ENCODE results near the gene INF2.

INF2 gene

DNA sequence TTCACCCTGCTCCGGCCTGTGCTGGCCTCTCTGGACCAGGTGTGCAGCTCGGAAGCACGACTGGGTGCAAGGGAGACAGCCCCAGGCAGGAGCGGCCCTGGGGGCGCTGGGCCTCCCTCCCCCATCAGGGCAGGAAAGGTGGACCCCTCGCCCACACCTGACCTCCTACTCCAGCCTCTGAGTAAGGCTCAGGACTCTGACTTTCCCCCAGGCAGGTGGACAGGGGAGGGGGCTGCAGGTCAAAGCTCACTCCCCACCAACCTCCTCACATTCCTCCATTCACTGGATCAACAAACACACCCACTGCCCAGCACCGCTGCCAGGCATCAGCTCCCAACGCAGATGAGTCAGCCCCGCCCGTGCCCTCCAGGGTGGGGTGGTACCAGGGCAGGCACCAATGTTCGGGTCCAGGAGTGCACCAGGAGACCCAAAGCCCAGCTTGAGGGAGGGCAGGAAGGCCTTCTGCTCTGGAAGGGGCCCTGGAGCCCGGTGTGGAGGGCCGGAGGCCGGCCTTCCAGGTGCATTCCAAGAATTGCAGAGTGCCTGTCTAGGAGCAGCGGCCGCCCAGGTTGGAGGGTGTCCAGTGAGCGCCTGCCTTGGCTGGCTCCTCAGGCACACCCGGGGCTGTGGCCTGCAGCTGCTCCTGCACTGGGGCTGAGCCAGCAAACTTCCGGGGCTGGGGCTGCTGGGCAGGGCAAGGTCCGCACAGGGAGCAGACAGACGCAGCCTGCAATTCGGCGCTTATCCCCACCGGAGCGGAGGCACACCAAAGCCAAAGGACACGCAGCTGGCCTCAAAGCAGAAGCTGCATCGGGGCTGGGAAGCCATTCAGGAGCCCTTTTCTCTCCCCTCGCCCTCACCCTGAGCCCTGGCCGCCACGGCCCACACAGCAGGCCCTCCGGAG lies 1.6 kb upstream of the INF2 start:
- Histone ChIP-seq H2BK120ac (ENCODE audit: insufficient read depth, low read length, poor library complexity) (peak overlapping the region; percentile 81), H3K4me2 (ENCODE audit: low read length) (peak overlapping the region; percentile 15), H3K79me1 (ENCODE audit: low read length) (peaks cover 46% of the 10 kb centered on the region), H3K4me1 (ENCODE audit: control insufficient read depth in 1 of 2, insufficient read depth in 2 of 2, low read length in 2 of 2) (peaks cover 41 to 61% of the 10 kb centered on the region in 2 experiments), H3K9me3 (ENCODE audit: insufficient read depth, low read depth, low read length) (no peaks in the 10 kb centered on the region), H4K12ac (ENCODE audit: low read depth, low read length) (no peak overlapping the region), H3K9ac (ENCODE audit: low read length) (no peak overlapping the region), H2AK5ac (ENCODE audit: low read length) (peak overlapping the region; percentile 65), H4K91ac (ENCODE audit: low read depth, low read length) (peak overlapping the region; percentile 87), H3K18ac (ENCODE audit: low read length) (peak overlapping the region; percentile 70), H3K4ac (ENCODE audit: low read depth, low read length) (no peak overlapping the region), H3K36me3 (ENCODE audit: control insufficient read depth in 1 of 2, insufficient read depth in 2 of 2, low read length in 2 of 2) (peaks cover 8 to 17% of the 10 kb centered on the region in 2 experiments), H3K27ac (ENCODE audit: low read depth, low read length) (peak overlapping the region; percentile 92), H3K14ac (ENCODE audit: low read length) (peak overlapping the region; percentile 37), H2AFZ (ENCODE audit: insufficient read depth, low read length, poor library complexity) (peak overlapping the region; percentile 38), H3K4me3 (ENCODE audit: low read depth, low read length) (no peak overlapping the region), H2BK5ac (ENCODE audit: low read depth, low read length, poor library complexity) (peak overlapping the region; percentile 90), H2BK12ac (ENCODE audit: low read length) (peak overlapping the region; percentile 61), H4K8ac (ENCODE audit: low read depth, low read length) (peak overlapping the region; percentile 79), H3K79me2 (ENCODE audit: control insufficient read depth, insufficient read depth, low read length, poor library complexity) (peaks cover 33% of the 10 kb centered on the region), H3K27me3 (ENCODE audit: insufficient read depth, low read length) (no peaks in the 10 kb centered on the region), H3K23ac (ENCODE audit: low read length) (no peak overlapping the region)
- WGBS (ENCODE audit: extremely low coverage, insufficient coverage, insufficient read length): no CpG with 5 or more reads among the region's 31 CpGs
- DNase-seq: peak; percentile 93 to 96

DNA sequence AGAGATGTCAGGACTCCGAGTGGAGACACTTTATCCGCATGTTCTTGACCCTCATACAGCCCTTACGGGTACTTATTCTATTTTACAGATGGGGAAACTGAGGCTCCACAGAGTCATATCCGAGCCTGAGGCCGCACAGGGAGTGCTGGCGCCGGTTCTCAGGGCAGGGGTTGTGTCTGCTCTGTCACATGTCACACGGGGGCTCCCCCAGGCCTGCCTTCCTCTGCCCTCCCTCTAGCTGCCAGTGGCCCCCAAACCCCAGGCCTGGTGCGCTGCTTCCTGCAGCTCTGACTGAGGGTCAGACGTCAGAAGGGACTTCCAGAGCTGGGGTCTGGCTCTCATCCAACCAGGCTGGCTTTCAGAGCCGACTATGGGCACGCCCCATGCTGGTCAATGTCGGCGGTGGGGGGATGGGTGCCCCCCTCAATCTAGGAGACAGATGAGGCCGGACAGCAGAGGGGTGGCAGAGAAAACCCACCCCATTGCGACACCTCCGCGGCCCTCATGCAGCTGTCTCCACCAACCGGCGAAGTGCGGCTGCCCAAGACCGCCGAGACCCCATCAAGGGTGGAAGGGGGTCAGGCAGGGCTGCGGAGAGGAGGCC lies 811 bp upstream of the INF2 start:
- H3K79me1 ChIP-seq (ENCODE audit: low read length): peaks cover 41% of the 10 kb centered on the region
- DNase-seq: peak; percentile 37 to 54
- peak overlapping the region; percentile 87 for H4K91ac ChIP-seq (ENCODE audit: low read depth, low read length)
- H3K36me3 ChIP-seq (ENCODE audit: control insufficient read depth in 1 of 2, insufficient read depth in 2 of 2, low read length in 2 of 2): peaks cover 13 to 23% of the 10 kb centered on the region in 2 experiments
- H3K27me3 ChIP-seq (ENCODE audit: insufficient read depth, low read length): no peaks in the 10 kb centered on the region
- peak overlapping the region; percentile 92 for H3K27ac ChIP-seq (ENCODE audit: low read depth, low read length)
- no peaks in the 10 kb centered on the region for H3K9me3 ChIP-seq (ENCODE audit: insufficient read depth, low read depth, low read length)
- H2BK12ac ChIP-seq (ENCODE audit: low read length): peak overlapping the region; percentile 61
- peak overlapping the region; percentile 81 for H2BK120ac ChIP-seq (ENCODE audit: insufficient read depth, low read length, poor library complexity)
- peak overlapping the region; percentile 67 for H3K9ac ChIP-seq (ENCODE audit: low read length)
- H4K12ac ChIP-seq (ENCODE audit: low read depth, low read length): peak overlapping the region; percentile 2
- peak overlapping the region; percentile 78 for H2AFZ ChIP-seq (ENCODE audit: insufficient read depth, low read length, poor library complexity)
- peaks cover 41% of the 10 kb centered on the region for H3K79me2 ChIP-seq (ENCODE audit: control insufficient read depth, insufficient read depth, low read length, poor library complexity)
- peak overlapping the region; percentile 79 for H4K8ac ChIP-seq (ENCODE audit: low read depth, low read length)
- peak overlapping the region; percentile 59 for H3K4me2 ChIP-seq (ENCODE audit: low read length)
- peak overlapping the region; percentile 70 for H3K18ac ChIP-seq (ENCODE audit: low read length)
- peak overlapping the region; percentile 90 for H2BK5ac ChIP-seq (ENCODE audit: low read depth, low read length, poor library complexity)
- peaks cover 42 to 57% of the 10 kb centered on the region in 2 experiments for H3K4me1 ChIP-seq (ENCODE audit: control insufficient read depth in 1 of 2, insufficient read depth in 2 of 2, low read length in 2 of 2)
- no CpG with 5 or more reads among the region's 24 CpGs for WGBS (ENCODE audit: extremely low coverage, insufficient coverage, insufficient read length)
- no peak overlapping the region for H3K23ac ChIP-seq (ENCODE audit: low read length)
- peak overlapping the region; percentile 16 for H3K14ac ChIP-seq (ENCODE audit: low read length)
- H3K4ac ChIP-seq (ENCODE audit: low read depth, low read length): peak overlapping the region; percentile 3
- H3K4me3 ChIP-seq (ENCODE audit: low read depth, low read length): no peak overlapping the region
- H2AK5ac ChIP-seq (ENCODE audit: low read length): peak overlapping the region; percentile 65

DNA sequence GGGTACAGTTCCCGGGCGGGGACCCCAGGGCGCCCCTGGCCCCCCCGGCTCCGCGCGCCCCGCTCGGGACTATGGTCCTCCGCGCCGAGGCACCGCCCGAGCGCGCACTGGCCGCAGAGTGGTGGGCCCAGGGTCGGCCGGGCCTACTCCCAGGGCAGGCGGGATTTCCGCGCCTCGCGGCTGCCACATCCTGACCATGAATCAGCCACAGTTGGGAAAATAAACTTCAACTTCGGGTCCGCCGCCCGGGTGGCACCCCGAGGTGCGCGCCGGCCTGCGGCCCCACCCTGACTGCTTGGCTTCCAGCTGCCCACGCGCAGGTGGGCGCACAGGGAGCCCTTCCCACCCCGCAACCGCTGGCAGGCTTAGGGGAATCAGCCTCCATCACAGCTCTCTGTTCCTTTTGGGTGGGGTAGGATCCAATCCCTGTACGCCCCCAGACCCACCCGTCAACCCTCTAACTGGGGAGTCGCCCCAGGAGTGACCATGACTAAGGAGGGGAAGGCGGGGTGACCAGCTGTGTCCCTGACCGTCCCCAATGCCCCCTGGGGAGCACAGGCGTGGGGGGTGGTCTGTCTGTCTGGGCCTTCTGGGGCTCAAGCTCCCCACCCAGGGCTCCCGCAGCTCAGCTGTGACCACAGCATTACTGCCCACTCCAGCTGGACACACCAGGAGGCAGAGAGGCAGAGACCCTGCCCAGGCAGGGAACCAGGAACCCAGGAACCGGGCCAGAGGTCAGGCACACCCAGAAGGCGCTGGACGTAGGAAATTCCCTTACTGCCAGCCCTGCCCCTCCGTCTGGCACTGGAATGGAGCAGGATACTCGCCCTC lies 678 bp downstream of the INF2 start:
- H3K14ac ChIP-seq (ENCODE audit: low read length): peak overlapping the region; percentile 89
- H3K9ac ChIP-seq (ENCODE audit: low read length): peak overlapping the region; percentile 91
- no peaks in the 10 kb centered on the region for H3K9me3 ChIP-seq (ENCODE audit: insufficient read depth, low read depth, low read length)
- peaks cover 35% of the 10 kb centered on the region for H3K79me1 ChIP-seq (ENCODE audit: low read length)
- peak overlapping the region; percentile 81 for H2BK5ac ChIP-seq (ENCODE audit: low read depth, low read length, poor library complexity)
- no CpG with 5 or more reads among the region's 50 CpGs for WGBS (ENCODE audit: extremely low coverage, insufficient coverage, insufficient read length)
- peak overlapping the region; percentile 70 for H3K27ac ChIP-seq (ENCODE audit: low read depth, low read length)
- H3K18ac ChIP-seq (ENCODE audit: low read length): peak overlapping the region; percentile 94
- H2BK120ac ChIP-seq (ENCODE audit: insufficient read depth, low read length, poor library complexity): peak overlapping the region; percentile 64
- peak; percentile 55 to 67 for DNase-seq
- no peaks in the 10 kb centered on the region for H3K27me3 ChIP-seq (ENCODE audit: insufficient read depth, low read length)
- peak overlapping the region; percentile 72 for H3K4me2 ChIP-seq (ENCODE audit: low read length)
- H3K79me2 ChIP-seq (ENCODE audit: control insufficient read depth, insufficient read depth, low read length, poor library complexity): peaks cover 50% of the 10 kb centered on the region
- peak overlapping the region; percentile 60 for H2AFZ ChIP-seq (ENCODE audit: insufficient read depth, low read length, poor library complexity)
- H3K36me3 ChIP-seq (ENCODE audit: control insufficient read depth in 1 of 2, insufficient read depth in 2 of 2, low read length in 2 of 2): peaks cover 24 to 36% of the 10 kb centered on the region in 2 experiments
- peak overlapping the region; percentile 69 for H2AK5ac ChIP-seq (ENCODE audit: low read length)
- H4K12ac ChIP-seq (ENCODE audit: low read depth, low read length): peak overlapping the region; percentile 7
- peak overlapping the region; percentile 94 for H3K4me3 ChIP-seq (ENCODE audit: low read depth, low read length)
- H2BK12ac ChIP-seq (ENCODE audit: low read length): peak overlapping the region; percentile 30
- peaks cover 39 to 58% of the 10 kb centered on the region in 2 experiments for H3K4me1 ChIP-seq (ENCODE audit: control insufficient read depth in 1 of 2, insufficient read depth in 2 of 2, low read length in 2 of 2)
- H3K23ac ChIP-seq (ENCODE audit: low read length): no peak overlapping the region
- peak overlapping the region; percentile 70 for H4K8ac ChIP-seq (ENCODE audit: low read depth, low read length)
- peak overlapping the region; percentile 92 for H4K91ac ChIP-seq (ENCODE audit: low read depth, low read length)
- H3K4ac ChIP-seq (ENCODE audit: low read depth, low read length): peak overlapping the region; percentile 87
